Measurements from ENCODE around the gene OAF.
A peak's percentile ranks its signal among the peaks of the same experiment; 100 is the strongest.

OAF gene

DNA sequence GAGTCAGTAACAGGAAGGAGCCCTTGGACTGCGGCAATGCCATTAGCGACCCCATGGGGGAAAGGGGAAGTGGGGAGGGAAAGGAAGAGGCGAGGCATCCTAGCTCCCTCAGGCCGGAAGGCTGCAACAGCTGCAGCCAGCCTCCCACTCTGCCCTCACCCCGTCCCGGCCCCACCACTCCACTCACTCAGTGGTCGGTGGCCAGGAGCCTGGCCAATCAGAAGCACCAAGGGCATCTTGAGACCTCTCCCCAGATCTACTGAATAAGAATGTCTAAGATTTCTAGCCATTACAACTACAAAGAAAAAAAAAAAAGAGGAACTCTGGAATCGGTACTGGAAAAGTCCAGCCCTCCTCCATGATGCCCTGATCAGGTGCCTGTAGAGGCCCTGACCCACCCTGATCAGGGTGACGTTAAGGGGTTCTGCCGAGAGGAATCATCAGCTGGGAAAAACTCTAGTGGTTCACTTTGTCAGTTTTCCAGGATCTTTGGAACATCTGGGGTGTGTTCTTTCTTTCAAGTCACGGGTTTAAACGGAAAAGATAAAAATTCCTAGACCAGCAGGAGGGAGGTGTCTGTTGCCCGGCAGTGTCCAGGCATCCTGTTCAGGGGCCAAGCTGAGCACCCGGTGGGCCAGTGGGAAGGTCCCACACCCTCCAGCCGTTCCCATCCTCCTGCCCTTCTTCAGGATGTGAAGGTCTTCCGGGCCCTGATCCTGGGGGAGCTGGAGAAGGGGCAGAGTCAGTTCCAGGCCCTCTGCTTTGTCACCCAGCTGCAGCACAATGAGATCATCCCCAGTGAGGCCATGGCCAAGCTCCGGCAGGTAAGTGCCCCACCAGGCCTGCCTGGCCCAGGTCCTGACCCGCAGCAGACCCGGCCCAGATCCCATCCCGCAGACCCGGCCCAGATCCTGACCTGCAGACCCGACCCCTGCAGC, 14.4 kb downstream of the OAF start:
- no peak for DNase-seq

DNA sequence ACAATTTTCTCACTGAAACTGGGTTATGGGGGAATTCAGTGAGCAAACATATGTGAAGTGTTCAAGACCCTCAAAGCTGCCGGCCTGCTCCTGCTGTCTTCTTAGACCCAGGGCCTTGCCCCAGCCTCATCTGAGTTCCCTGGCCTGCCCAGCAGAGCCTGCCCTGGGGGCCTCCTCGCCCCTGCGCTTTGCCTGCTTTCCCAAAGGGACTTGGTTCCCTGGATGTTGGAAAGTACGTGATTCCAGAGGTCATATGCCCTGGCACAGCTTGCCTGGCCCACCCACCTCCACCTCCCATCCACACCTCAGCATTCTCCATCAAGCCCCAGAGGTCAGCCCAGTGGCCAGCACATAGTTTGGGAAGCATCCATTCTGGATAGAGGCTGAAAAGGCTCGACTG, 15.4 kb downstream of the OAF start:
- no peak for DNase-seq

DNA sequence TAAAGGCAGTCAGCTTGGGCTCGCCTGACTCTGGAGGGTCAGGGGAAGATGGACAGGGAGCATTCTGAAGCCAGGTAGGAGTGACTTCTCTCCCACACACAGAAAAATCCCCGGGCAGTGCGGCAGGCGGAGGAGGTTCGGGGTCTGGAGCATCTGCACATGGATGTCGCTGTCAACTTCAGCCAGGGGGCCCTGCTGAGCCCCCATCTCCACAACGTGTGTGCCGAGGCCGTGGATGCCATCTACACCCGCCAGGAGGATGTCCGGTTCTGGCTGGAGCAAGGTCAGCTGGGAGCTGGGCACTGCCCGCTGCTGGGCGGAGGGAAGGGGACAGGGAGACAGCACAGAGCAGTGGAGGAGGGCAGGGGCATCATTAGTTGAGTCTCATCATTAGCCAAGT, 15.9 kb downstream of the OAF start:
- no peak for DNase-seq

DNA sequence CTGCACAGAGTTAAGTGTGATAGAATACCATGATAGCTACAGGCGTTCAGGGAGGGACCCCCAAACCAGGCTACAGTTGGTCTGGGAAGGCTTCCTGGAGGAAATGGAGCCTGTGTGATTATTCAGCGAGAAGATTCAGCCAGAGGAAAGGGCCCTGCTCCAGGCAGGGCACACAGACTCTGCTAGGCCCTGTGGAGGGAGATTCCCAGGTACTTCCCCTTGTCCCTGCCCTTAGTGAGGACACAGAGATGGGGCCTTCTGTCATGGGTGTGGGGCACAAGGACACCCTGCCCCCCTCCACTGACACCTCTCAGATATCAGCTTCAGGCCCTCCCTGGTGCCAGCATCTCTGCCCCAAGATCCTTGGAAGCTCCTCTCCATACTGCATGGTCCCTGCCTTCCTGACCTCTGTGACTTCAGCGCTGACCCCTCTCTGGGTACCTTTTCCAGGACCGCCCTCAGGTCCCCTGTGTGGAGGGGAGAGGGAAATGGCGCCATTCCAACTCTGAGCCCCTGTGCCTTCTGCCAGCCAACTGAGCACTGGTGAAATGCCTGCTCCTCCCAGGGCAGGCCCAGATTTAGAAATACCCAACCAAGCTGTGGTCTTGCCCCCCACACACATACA, 16.5 kb downstream of the OAF start:
- DNase-seq = no peak

DNA sequence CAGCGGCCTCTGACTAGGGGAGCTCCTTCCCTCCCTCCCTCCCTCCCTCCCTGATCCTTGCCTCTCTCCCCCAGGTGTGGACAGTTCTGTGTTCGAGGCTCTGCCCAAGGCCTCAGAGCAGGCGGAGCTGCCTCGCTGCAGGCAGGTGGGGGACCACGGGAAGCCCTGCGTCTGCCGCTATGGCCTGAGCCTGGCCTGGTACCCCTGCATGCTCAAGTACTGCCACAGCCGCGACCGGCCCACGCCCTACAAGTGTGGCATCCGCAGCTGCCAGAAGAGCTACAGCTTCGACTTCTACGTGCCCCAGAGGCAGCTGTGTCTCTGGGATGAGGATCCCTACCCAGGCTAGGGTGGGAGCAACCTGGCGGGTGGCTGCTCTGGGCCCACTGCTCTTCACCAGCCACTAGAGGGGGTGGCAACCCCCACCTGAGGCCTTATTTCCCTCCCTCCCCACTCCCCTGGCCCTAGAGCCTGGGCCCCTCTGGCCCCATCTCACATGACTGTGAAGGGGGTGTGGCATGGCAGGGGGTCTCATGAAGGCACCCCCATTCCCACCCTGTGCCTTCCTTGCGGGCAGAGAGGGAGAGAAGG, 18.1 kb downstream of the OAF start:
- no peak for DNase-seq

DNA sequence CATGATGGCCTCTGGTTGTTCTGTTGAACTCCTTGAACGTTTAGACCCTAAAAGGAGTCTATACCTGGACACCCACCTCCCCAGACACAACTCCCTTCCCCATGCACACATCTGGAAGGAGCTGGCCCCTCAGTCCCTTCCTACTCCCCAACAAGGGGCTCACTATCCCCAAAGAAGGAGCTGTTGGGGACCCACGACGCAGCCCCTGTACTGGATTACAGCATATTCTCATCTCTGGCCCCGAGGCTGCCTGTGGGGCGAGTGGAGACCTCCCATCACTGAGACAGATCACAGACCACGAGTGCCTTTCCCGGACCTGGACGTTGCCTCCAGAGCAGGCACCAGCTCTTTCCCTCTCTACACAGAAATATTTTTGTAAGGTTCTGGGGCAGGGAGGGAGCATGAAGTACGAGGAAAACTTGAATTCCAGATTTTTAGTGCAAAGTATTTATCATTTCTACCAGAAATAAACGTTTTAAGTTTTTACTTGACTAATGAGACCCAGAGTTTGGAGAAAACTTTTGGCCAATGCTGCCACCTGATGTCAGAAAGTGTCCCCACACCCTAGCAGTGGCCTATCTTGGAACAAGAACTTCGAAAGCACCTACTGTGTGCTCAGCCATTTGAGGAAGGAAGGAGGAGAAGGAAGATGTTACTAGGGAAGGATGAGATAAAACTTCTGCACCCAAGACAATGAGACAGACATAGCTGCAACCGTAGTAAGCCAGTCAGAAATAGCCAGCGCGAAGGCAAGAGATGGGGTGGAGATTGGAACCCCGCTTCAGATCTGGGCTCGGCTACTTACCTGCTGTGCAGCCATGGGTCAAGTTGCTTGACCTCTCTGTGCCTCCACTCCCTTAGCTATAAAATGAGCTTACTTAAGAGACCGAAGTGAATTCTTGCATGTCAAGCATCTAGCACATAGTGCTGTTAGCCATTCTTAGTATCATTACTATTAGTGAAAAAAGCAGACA, 18.9 kb downstream of the OAF start:
- DNase-seq = no peak

DNA sequence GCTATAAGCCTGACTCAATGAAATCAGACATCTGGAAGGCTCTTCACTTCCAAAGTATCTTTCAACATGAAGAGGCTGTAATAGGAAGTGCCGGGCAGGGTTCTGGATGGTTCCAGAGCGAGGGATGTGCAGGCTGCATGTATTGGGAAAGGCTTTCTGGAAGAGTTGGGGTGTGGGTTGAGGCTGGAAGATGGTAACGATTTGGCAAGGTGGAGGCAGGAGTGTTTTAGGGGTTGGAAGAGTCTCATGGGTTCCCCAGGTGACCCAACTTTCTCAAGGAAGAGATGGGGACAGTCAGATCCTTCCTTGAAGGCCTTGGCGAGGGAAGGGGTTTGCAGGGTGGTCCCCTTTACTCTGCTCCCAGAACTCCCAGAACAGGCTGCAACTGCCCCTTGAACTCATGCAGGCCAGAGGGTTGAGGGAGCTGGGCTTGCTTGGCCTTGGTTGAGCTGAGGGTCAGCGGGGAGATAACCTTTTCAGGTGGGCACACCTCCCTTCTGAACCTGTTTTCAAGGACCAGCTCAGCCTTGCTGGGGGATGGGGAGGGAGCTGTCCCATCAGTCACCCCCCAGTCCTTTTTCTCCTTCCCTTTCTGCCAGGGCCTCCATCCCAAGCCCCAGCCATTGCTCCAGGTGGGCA, 19.7 kb downstream of the OAF start:
- DNase-seq = no peak

DNA sequence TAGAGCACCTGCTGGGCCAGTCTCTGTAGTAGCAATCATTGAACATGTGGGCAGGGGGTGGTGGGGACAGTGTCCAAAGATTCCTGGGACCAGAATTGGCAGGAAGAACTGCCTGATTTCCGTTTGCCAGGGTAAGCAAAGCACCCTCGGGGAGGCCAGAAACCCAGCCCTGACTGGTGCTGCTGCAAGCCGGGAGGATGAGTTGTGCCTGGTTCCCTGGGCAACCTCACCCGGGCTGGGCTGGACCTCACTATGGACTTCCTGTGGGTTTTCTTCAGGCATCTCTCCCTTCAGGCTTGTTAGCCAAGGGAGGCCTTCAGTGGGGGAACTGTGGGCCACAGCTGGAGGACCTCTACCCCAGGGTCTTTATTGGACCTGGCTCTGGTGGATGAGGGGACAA, 21.1 kb downstream of the OAF start:
- DNase-seq = no peak

DNA sequence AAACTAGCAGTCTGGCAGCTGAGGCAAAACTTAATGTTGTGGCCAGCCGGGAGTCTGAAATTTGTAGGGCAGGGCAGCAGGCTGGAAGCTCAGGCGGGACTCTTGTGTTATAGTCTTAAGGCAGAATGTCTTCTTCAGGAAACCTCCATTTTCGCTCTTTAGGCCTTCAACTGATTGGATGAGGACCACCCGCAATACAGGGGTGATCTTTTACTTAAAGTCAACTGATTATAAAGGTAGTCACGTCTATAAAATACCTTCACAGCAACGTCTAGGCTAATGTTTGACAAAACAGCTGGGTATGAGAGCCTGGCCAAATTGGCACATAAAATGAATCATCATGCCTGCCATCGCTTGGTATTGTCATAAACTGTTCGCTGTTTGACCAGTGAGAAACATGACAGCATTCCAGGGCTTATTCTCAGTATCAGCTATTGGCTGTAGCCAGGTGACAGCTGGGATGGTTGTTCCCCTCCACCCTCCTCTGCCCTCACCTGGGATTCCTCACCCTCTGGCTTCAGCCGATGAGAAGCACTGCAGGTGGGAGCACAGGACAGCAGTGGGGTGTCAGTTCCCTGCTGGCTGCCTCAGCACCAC, 22.5 kb downstream of the OAF start:
- no peak for DNase-seq

DNA sequence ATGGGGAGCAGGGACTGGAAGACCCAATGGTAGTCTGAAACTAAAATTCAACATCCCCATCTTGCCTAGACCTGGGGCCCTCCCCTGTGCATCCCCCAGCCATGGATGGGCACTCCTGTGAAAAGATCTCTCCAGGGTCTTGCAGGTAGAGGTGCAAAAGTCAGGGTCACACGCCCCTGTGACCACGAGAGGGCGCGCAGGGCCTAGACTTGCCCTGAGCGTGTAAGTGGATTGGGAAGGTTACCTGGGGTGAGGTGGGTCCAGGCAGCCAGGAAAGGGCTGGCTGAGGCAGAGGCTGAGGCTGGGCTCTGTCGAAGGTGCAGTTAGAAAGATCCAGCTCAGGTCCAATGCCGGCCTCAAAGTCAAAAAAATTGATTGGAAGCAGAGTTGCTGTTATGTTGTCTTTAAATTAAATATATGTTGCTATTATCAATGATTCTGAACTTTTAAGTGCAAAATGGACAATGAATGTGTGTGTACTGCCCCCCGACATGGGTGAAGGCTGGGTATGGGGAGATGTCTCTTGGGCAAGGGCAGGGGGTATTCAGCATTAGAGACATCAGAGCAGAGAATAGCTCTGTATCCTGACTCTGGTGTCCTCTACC, 24.3 kb downstream of the OAF start:
- DNase-seq = peak; percentile 36 to 38

DNA sequence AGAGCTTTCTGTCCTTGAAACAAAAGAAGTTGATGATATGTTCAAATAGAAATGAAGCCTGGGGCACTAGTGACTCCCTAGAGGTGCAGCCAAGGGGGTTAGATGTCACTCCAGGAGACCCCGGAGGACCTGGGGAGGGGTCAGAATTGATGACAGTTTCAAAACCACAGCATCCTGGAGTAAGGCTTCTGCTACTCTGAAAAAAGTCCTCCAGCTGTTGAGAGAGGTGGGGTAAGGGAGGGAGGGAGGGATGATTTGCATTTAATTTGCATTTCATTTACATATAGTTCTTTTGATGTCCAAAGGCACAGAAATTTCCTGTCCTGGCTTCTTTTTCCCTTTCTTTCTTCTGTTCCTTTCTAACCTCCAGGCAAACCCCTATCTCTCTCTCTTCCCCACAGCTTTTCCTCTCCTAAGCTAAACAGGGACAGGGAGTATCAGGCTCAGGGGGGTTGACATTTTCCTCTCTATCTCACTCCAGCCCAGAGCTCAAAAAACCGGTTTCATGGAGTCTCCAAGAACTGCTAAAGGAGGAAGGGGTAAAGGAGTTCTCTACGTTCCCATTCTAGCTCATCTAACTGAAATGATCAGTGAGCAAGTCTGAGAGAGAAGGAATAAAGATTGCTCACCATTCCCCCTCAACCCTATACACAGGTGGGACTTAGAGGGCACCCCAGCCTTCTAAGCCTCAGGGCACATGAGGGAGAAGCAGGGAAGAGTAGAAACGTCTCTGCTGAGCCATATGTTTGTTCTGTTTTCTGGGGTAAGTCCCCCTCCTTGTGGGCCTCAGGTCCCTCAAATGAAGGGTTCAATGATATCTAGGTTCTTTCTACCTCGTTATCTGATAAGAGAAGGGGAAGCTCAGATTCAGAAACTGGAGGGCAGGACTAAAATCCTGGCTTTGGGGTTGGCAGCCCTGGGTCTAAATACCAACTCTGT, 25.6 kb downstream of the OAF start:
- no peak for DNase-seq

DNA sequence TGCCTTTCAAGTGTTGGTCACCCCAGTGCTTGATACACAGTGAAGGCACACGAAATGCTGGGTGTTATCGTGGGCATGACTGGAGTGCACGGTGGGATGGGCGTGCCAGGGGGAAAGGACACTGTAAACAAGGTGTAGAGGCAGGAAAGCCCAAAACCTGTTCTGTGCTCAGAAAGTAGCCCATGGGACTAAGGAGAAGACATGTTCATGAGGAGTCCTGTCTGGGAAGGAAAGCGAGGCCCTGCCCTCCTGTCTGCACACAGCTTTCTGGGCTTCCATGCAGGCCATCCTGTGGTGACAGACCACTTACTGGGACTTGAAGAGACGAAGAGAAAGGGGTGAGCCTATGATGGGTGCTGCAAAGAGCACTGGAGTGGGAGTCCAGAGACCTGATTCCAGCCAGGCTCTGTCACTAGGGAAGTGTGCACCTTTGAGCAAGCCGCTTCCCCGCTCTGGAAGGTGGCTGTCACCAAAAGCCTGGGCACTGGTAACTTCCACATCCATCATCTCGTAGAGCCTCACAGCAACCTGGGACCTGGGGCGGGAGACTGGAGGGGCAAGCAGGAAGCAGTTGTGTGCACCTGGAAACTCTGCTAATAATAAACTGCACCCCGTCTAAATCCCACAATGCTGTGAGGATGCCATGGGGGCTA, 28.3 kb downstream of the OAF start:
- no peak for DNase-seq

DNA sequence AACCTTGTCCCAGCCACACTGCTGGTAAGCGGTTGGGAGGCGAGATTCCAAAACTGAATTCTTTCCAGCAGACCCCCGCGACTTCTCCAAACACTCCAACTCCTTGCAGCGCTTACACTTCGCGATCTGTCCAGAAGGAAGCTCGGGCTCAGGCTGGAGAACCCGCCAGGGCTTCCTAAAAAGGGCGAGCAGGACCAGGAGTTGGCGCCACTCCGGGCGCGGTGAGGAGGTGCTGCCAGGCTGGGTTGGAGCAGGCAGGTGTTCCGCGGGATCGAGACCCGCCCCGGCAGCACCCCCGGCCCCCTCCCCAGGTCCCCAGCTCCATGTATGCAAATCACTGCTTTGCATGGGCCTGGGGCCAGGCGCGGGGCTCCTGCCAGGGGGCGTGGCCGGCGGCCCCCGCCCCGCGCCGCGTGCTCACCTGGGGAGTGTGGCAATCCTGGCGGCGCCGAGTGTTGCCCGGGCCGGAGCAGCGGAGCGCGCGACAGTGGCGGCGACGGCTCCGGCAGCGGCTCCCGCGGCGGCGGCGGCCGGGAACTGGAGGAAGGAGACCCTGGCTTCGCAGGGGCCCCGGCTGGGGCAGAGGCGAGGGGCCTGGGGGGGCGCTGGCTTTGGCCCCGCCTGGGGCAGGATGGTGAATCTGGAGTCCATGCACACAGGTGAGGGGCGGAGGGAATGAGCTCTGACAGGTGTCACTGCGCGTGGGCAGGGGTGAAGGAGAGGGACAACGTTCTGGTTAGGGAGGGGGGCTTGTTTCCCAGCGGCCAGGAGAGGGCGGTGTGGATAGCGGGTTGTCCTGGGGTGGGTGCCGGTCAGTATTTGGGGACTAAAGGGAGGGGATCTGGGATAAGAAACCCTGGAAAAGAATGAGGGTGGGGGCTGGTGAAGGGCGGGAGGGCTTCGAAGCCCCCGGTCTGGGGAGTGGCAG, 29.1 kb downstream of the OAF start, which contains the start of gene POU2F3:
Gene POU2F3, plus strand, starts transcription at position 428 of the 928 bp plus-strand sequence. Its CDS starts 204 bp downstream, at position 632.
- no peak for DNase-seq

DNA sequence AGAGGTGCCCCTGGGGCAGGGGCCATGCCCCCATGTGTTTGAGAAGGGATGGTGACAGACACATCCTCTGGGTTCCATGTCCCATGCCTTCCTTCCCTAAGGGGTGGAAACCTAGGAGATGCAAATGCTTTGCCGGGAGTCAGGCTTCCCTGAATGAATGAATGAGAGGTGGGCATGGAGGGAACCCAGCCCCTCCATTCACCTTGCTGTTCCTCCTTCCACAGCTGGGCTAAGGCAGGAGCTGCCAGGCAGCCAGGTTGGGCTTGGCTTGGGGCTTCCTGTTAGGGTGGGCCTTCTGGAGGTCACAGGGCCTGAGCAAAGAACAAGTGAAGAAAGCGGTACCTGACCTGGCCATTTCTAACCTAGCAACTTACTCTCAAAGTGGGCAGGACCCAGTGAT, 30.0 kb downstream of the OAF start:
- no peak for DNase-seq

DNA sequence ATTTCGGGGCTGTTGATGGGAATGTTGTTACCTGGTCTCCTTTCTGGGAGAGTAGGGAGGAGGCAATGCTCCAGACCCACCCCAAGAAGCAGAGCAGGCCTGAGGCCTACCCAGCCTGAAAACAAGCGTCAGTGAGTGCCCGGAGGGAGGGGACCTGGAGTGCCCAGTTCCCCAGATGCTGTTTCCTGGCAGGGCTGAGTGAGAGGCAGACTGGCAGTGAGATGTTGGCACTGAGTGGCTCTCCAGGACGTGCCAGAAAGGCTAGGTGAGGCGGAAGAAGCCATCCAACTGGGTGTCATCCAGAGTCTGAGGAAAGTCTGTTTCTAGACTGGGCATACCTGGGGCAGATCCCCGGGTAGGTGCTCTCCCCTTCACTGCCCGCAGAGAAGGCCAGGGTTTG, 30.4 kb downstream of the OAF start:
- DNase-seq = no peak

DNA sequence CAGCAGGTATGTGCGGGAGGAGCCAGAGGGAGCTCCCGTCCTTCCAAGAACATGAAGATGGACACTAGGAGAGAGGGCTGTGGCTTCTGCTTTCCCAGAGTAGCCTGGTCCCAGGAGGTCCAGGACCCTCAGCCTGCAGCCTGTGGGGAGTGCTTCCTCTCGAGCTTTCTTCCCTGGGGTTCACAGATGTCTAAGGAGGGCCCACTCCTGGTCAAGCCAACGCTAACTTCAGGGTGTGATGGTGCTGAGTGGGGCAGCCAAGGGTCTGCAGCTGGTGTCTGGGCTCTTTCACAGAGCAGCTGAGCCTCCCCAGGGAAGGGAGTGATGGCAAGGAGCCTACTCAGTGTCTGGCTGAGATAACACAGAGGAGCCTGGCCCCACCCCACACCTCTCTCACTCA, 32.4 kb downstream of the OAF start:
- DNase-seq = no peak

DNA sequence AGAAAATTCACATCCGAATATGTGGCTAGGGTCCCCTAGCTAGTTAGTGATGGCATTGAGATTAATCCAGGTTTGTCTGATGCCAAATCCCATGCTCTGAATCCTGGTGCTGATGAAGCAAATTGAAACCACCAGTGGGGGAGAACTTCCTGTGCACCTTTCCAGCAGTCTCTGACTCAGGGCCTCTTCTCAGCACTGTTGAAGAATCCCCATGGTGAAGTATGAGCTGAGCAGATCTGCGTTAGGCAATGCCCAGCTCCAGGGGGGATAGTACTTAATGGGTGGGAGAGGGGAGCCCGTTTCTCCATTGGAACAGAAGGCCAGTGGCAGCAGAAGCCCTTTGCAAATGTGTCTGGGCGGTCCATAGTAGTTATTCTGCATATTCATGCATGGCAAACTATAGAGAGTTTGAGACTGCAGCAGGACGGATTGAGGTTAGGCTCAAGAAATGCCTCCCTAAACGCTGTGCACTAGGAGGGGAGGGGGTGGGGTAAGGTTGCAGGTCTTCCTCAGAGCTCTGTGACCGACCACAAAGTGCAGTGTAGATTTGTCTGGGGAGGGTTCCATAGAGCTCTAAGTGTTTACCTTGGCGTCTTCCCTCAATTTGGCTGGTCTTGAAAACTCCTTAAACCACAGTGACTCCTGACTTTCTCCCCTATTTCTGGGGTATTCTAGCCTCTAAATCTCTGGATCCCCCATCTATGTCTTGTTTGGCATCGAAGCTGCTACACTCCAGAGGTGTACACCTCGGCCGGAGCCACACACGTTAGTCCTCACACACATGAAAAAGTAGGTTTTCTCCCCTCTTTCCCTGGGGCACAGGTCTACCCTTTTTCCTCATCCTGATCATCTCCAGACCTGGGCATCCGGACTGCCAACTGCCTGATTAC, 33.9 kb downstream of the OAF start:
- DNase-seq = no peak
